EL (cell line): ENCODE results near the gene EHHADH.

Experiments used
- DNase-seq: peaks from one replicate; pipeline ENCODE4 v3.0.0-alpha.2; 2016

The EHHADH gene

DNA sequence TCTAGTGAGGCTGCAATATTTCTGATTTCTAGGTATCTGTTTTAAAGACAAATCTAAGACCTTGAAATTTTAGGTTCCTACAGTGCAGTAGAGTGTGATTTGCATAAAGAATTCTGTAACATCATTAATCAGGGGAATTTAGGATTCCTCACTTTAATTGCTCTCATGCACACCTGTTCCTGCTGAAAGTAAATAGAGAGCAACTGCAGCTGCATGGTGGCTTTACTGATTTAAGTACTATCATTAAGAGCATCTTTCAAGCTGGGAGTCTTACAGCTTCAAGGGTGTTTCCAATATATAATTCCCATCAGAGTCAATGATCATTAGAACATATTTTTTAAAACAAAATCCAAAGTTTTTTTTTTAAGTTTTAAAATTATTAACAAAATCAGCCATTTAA is 65.0 kb downstream of the EHHADH start:
- DNase-seq, result no peak

DNA sequence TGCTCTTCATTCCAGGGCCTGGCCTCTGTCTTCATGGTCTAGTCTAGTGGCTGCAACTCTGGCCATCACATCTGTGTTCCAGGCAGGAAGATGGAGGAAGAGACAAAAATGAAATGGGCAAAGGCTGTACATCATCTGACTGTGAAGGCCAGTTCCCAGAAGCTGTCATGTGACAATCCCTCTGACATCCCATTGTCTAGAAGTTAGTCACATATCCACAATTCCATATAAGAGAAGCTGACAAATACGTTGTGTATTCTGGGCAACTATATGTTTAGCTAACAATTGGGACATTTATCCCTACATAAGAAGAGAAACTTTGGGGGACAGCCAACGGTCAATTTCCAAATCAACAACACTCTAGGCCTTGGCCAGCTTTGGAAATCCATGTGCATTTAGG is 66.5 kb downstream of the EHHADH start:
- DNase-seq, result no peak

DNA sequence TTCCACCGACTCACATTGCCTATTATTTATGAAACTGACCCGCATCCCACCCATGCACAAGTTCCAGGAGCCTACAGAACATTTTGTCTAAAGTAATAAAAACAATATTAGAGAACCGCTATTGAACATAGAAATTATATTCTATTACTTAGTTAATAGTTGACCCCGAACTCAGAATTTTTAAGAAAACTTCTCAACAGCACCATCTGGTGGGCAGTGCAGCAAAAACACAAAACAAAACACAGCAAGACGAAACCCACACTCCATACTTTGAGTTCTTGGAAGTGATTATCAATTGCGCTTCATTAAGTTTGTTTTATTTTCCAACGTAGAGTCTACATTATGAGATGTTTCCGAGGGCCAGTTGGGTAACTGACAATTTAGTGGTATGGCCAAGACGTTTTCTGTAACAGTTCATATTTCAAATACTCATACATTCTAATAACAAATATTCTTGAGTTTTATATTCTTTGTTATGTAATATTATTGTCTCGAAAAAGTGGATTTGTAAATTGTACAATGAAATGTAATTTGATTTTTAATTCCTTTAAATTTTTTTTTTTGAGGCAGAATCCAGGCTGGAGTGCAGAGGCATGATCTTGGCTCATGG is 77.0 kb downstream of the EHHADH start:
- DNase-seq, result peak; percentile 51

DNA sequence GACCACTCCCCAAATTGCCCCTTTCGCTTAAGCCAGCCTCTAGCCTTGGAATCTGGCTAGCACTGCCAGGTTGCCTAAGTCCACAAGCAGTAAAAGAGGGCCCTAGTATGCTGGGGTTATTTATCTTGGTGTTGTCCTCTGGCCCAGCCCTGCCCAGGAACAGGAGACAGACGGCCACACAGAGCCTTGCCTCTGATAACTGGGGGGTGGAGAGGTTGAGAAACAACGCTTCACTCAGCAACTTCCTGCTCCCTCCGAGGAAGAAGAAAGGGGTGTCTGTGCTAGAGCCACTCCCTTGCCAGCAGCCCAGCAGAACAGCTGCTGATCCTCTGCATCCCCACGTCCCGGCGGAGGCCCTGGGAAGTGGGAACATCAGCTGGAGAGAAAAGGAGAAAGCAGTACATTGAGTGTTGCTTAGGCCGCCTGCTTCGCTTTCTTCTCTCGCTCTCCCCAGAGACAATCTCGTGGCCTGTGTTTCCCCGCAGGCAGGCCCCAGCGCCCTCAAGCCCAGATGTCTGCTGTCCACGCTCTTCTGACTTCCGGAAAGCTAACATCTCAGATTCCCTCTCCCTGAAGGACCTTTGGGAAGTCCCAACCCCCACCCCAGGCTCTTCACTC is 78.4 kb downstream of the EHHADH start:
- peak; percentile 20 for DNase-seq

DNA sequence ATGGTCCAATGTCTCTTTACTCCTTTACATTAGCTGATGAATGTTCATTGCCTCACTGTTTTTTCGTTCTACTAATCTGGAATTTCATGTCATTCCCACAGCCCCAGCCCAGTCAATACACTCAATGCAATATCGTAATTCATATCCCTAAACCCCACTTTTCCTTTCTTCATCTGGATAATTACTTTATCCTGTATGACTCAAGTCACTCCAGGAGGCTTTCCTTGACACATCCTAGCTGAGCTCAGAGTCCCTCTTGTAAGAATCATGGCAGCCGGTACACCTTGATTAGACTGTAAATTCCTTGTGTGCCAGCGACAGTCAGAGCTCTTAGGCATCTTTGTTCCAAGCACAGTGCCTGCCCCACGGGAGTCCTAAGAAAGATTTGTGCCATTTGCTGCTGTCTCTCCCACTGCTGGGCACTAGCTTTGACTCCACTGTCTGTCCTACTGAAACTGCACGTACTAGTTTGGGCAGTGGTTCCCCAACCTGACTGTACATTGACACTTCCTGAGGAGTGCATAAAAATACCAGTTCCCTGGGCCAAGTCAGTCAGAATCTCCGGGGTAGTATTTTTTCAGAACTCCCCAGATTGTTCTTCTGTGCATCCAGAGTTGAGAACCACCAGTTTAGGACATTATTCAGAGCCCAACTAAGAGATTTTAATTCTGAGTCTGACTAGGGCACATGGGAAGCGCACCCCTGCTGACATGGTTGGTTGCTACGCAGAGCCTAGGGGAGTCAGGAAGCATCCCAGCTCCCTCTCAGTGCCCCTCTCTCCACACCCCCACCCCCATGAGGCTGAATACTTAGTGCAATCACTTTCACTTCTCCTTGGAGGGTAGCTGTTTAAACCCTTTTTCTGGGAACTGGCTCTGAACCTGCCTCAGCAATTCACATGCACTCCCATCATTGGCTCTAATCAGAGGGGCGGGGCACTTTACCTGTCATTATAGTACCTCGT is 81.5 kb downstream of the EHHADH start:
- DNase-seq, result no peak

DNA sequence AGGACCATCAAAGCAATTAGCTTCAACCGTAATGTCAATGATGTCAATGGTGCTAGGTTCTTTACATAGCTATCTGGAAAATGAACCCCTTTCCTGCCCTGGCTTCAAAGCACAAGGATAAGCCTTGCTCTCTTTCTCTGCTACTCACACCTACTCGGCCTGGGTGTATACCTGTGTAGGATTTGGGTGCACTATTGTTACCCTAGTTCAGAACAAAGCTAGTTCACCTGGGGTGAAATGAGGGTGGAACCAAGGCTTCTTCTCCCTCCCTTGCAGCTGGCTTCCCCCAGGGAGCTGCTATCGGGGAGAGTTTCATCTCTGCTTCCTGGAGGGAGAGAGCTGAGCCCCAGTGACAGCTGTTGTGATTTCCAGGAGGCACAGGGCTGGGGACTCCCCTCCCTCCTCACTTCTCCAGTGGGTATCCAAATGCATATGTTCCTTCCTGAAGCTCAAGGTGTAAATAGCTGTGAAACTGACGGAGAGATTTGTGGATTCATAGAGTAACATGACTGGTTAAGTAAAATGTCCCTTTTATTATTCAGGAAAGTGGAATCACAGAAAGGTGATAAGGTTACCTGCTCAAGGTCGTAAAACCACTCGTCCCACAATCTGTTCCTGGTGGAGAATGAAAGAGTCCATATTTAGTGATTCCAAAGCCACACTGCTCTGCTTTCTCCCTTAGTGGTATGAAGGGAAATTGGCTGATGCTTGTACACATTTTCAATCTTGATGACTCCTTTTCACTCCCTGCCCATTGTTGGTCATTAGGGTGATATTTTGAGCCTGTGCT is 89.2 kb downstream of the EHHADH start:
- no peak for DNase-seq

DNA sequence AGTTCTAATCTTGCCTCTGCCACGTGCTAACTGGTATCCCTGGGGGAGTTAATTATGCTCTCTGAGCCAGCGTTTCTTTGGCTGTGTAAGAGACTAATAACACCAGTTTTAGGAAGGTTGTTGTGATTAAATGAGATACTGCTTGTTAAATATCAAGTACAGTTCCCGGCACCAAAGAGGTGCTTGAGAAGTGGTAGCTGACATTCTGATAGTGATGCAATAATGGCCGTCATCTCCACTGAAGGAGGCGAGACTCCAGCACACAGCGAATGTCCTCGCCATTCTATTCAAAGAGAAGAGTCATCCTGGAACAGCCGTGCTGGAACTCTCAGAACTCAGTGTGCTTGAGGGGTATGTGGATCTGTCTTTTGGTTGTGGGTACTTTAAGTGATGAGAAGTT is 91.2 kb downstream of the EHHADH start:
- peak; percentile 8 for DNase-seq

DNA sequence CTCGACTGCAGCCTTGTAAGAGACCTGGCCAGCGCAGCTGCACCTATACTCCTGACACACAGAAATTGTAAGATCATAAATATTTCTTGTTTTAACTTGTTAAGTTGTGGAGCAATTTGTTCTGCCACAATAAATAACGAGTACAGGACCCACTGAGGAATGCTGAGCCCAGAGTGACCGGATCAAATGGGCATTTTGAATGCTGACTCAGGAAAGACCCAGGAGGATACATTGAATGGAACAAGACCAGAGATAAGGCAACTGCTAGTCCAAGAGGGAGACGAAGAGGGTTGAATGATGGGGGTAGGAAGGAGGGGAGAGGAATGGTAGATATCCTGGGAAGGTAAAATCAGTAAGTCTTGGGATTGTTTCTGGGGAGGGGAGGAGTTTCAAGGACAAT is 92.1 kb downstream of the EHHADH start:
- no peak for DNase-seq

DNA sequence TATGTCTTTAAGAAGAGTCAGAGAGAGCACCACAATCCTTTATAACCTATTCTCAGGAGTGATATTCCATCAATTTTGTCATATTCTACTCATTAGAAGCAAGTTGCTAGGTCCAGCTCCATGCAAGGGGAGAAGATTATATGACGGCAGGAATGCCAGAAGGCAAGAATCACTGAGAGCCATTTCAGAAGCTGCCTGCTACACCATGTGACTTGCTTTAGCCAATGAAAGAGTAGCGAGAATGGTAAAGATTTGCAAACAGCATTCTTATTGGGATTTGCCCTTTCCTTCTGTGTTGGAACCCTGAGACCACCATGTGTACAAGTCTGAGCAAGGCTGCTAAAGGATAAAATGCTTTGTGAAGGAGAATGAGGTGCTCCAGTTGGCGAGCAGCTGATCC is 96.5 kb downstream of the EHHADH start:
- DNase-seq, result no peak

DNA sequence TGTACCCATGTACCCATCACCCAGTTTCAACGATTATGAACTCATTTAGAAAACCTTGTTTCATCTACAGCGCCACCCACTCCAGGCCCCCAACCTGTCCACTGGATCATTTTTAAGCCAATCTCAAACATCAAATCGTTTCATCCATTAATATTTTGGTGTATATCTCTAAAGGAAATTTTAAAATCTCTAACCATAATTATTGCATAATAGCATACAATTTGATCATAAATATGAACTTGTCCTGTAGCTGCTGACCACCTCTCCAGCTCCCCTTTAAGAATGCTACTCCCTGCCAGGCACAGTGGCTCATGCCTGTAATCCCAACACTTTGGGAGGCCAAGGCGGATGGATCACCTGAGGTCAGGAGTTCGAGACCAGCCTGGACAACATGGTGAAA is 98.2 kb downstream of the EHHADH start:
- DNase-seq, result no peak

DNA sequence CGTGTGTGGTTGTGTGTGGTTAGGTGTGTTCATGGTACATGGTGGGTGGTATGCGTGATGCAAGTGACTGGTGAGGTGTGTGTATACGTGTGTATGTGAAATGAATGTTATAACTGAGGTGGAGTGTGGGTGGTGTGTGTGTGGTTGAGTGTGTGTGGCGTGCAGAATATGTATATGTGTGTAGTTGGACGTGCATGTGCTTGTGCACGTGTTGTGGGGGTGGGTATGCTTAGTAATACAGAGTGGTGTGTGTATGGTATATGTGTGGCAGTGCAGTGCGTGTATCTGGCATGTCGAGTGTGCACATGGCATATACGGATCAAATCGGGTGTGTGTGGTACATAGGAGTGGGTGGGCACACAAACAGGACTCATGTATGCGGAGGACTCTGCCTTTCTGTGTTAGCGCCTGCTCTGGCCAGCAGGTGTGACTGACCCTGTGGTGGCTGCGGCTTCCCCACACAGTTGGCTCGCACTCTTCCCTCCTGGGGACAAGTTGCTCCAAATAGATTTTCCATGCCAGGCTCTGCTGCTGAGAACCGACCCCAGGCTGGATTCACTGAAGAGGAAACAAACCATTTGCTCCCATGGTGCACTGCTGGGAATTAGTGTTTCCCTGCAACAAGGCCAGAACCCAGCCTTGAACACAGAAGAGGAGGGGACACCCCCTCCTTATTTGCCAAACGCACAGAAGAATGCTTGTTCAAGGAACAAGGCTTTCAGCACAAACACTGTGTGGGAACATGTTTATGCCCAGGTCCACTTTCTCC is 99.8 kb downstream of the EHHADH start:
- no peak for DNase-seq

DNA sequence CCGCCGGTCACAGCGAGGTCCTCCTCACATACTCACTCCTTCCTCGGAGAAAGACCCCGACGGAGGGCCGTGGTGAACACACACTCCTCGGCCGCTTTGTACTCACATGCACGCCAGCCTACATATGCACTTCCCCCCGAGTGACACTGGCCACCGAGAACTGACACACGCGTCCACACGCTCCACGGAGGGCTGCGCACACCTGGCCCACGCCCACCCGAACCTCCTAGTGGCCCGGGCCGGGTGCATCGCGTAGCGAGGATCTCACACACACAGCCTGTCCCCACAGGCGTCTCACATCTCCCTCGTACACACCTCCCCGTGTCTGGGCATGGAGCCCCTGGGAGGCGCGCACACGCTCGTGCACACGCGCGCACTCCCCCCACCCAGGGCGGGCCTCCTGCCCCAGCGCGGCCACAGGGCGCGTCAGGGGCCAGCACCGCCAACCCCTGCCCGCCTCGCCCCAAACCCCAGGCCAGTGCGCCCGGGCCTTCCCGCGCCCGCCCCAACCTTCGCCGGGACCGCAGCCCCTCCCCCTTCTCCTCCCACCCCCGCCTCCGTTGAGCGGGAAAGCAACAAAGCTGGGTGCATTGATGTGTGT is 100.6 kb downstream of the EHHADH start:
- no peak for DNase-seq

DNA sequence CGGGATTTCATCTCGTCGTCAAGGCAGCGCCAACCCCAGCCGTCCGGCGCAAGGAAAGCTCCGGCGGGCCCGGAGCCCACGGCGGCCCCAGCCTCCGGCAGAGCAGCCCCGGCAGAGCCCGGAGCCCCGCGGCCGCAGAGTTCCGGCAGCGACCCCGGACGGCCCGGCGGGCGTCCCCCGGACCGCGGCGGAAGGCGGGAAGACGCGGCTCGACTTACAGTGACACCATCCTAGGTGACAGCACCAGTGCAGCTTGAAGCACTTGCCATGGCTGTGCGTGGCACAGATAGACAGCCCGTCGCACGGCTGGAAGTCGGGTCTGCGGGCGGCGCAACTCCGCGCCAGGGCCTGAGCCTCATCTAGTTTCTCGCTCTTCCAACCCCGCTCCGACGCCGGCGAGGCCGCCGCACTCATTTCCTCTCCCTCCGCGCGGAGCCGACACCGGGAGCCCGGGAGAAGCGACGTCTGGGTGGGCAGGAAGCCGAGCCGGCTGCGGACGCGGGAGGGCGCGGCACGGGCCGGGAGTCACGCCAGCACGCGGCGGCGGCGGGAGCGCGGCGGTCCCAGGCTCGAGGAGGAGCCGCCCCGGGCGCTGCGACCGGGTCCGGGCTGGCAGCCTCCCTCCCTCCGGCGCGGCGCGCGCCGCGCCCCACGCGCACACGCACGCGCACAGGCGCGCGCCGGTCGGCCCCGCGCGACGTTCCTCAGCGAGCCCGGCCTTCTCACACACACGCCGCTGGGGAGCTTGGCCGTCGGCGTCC is 101.3 kb downstream of the EHHADH start, which contains the start of gene C3orf70:
Gene C3orf70, minus strand, starts transcription at position 651 of the 761 bp plus-strand sequence. Its CDS starts 237 bp downstream, at position 414.
- DNase-seq, result peak; percentile 57

DNA sequence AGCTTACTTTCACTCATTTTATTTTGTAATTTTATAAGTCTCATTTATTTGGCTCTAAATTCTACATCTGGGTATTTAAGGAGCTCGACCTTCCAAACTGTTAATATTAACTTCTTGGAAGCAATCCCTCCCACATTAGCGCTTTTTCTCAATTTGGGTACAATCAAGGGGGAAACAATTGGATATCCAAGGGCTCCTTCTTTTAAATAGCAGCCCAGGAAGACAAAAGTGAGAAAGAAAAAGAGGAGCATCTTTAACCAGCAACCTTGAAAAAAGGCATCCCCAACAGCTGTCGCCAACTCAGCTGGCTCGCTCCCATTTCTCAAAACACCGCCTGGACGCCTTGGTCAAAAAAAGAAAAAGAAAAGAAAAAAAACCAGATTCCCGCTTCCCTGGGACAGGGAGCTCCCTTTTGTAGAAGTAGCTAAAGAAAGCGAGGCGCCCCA is 101.9 kb downstream of the EHHADH start:
- no peak for DNase-seq

DNA sequence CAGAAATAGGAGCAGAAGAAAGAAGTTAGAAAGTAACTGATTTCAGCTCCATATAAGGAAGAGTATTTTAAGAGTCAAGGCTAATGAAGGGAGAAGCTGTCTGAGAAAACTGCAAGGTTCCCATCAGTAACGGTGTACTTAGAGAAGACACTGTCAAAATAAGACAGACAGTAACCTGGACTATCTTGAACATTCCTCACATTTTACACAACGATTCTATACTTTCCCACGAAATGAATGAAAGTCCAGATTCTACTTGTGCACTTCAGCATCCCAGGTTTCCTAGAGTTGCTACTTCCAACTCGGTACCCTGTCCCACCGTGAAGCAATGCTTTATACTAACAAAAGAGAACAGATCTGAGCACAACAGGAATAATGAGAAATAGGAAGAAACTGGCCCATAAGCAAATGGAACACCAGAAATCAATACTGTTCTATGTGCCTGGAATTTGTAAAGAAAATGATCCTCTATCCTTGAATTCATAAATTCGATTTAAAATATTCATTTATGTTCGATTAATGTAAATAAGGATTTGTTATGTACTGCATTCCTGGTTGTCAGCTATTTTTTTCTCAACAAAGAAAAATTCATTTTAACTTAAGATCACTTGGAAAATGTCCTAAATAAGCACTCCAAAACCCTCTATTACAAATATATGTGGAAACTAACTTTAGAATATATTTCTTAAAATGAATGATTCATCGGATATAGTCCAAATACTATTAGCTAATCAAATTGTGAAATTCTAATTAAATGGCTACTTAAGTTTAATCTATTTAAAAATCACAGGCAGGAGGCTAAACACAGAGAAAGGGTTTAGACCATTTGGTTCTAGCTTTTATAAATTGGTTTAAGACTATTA is 102.5 kb downstream of the EHHADH start:
- DNase-seq, result no peak

DNA sequence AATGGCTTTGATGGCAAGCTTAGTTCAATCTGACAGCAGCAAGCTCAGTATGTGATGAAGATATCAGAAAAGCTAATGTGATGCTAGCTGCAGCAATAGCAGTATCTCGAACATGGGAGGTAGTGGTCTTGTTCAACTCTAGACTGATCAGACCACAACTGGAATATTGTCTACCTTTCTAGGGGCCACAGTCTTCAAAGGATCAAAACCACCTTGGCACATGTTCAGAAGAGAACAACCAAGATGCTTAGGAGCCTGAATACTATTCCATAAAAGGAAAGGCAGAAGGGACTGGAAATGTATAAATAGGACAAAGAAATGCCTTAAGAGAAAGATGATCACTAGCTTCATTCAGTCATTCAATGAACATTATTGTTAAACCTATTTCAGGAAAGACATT is 103.3 kb downstream of the EHHADH start:
- no peak for DNase-seq

DNA sequence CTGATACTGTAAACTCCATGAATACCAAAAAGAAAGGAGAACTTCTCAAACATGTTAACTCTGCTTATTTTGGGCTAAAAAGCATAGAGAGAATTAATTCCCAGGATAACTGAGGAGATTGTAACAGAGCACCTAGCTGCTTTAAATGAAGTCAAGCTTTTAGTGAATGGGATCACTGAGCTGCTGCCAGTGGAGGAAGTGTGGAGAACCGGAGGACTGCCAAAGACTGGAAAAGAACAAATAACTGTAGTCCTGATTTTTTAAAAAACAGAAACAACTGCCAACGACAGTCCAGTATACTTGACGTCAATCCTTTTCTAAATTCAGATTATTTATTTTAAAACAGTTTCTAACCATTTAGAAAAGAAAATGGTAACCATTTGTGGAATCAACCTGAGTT is 104.3 kb downstream of the EHHADH start:
- DNase-seq, result no peak

DNA sequence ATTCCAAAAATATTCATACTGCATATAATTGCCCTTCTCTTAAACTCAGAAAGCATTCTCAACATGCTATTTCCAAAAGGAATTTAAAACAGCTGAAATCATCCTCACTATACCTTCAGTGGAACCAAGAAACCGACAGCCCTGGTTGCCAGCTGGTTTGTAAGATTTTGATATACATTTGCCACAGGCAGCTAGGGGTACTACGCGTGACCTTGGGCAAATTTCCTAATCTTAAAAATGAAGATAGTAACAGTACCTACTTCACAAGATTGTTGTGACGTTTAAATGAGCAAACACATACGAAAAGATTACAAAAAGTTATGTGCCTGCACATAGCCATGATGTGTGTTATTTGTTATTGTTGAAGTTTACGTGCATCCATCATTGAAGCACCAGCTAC is 108.3 kb downstream of the EHHADH start:
- no peak for DNase-seq

DNA sequence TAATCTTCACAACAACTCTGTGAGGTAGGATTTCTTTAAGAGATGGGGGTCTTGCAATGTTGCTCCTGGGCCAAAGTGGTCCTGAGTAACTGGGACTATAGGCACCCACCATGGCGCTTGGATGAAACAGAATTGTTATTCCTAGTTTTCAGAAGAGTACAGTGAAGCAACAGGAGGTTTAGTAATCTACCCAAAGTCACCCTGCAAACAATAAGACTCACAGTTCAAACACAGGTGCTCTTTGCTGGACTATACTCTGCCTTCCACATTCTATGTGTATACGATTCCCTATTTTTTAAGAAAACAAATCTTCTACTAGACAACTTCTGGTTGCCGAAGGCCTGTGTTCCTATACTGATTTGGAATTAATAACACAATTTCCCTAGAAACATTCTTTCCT is 109.1 kb downstream of the EHHADH start:
- DNase-seq, result no peak
